Kidney epithelial cell (primary cell): ENCODE measurements around the gene GRB10. TPM values are rescaled to one million over a fixed set of nuclear protein-coding genes. Genes with fewer than 3 reads are reported as not detected.

Experiments
- DNase-seq: peaks from one replicate; pipeline ENCODE4 v3.0.0-alpha.2; 2010; ENCODE audit warnings: low read depth
- H3K27me3 ChIP-seq: 2 replicates; pipeline ENCODE4 v1.6.0; 2011; ENCODE audit warnings: low read length; ENCODE audit not compliant: control insufficient read depth, insufficient read depth
- H3K36me3 ChIP-seq: 2 replicates; pipeline ENCODE4 v1.5.1; 2011; ENCODE audit warnings: low read length; ENCODE audit not compliant: control insufficient read depth, insufficient read depth
- H3K4me3 ChIP-seq: 2 replicates; pipeline ENCODE4 v1.5.1; 2011; ENCODE audit warnings: low read depth, mild to moderate bottlenecking, control low read depth, low read length
- CTCF ChIP-seq: IDR thresholded peaks from 2 replicates; pipeline ENCODE4 v1.5.1; 2011; ENCODE audit warnings: mild to moderate bottlenecking, moderate library complexity, low read length, control low read depth, inconsistent platforms; ENCODE audit not compliant: insufficient read depth, poor library complexity, severe bottlenecking
- total RNA-seq: library from RNA; depleted of rRNA; stranded (reverse); fragments of >200 nt; gene quantifications from 2 replicates; pipeline ENCODE4 v1.2.3, GENCODE V29; 2015

GRB10 gene
- total RNA-seq, 1 donor from 2014 or later, result 86.3 TPM

- DNase-seq, result no peak
- H3K27me3 ChIP-seq, result no peaks in the 10 kb centered on the region
- H3K4me3 ChIP-seq, result no peak overlapping the region
- no peak for TF ChIP-seq CTCF
- peaks cover 2% of the 10 kb centered on the region for H3K36me3 ChIP-seq
Observed at GRCh38 chr7:50693455-50694130, 89.1 kb downstream of the GRB10 start.

DNA sequence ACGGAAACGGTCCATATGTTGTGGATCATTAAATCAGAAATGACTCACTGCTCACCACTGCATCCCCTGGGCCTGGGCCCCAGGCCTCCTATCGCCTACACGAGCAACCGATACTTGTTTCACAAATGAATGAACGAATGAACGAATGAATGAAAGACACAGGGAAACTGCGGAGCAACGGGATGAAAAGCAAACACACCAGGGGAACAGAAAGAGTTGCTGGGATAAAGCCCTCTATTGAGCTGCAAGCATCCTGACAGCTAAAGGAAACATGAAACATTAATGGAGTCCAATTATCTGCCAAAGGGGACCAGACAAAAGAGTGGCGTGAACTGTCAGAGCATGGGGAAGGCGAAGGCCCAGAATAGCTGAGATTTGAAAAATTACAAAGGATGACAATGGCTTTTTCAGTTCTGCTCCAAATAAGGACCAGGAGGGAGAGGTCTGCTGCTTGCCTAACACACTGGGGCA, 92.1 kb downstream of the GRB10 start:
- TF ChIP-seq CTCF, result no peak
- Histone ChIP-seq H3K36me3 (peaks cover 2% of the 10 kb centered on the region), H3K27me3 (no peaks in the 10 kb centered on the region), H3K4me3 (no peak overlapping the region)
- no peak for DNase-seq

DNA sequence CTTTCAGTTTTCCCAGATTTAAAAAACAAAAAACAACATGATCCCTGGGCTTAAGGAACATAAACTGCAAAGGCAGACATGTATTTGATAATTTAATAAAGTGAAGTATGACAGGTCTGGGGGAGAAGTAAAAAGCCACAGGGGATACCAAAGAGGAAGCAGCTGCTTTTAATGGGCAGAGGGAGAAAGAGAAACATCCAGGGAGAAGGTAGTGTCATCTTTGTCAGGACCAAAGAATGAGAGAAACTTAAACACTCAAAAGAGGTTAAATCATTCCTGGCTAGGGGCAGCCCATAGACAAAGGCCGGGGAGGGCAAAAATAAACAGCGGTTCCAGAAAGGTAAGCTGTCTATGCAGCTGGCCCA, 94.5 kb downstream of the GRB10 start:
- H3K4me3 ChIP-seq, result no peak overlapping the region
- no peak for TF ChIP-seq CTCF
- DNase-seq, result no peak

GRCh38 chr7:50687575-50688225, 95.0 kb downstream of the GRB10 start:
- no peak for DNase-seq
- Histone ChIP-seq H3K36me3 (peaks cover 2% of the 10 kb centered on the region), H3K27me3 (no peaks in the 10 kb centered on the region), H3K4me3 (no peak overlapping the region)
- TF ChIP-seq CTCF, result no peak

More for the DNA sequence above, 94.5 kb downstream of the GRB10 start:
- no peaks in the 10 kb centered on the region for H3K27me3 ChIP-seq
- H3K36me3 ChIP-seq, result peaks cover 2% of the 10 kb centered on the region

- Histone ChIP-seq H3K4me3 (no peak overlapping the region), H3K27me3 (no peaks in the 10 kb centered on the region), H3K36me3 (peaks cover 2% of the 10 kb centered on the region)
- no peak for TF ChIP-seq CTCF
- no peak for DNase-seq
Observed at GRCh38 chr7:50687096-50687495, 95.6 kb downstream of the GRB10 start.
